SU-DHL-6 (cell line): ENCODE data around the gene HSPA4.

Experiments used
- EZH2phosphoT487 ChIP-seq: fragments of 200-600 bp; sonication (generic), shearing (Covaris generic); conservative IDR thresholded peaks from 2 replicates; pipeline ENCODE4 v1.6.1; 2018; ENCODE audit warnings: mild to moderate bottlenecking, antibody characterized with exemption, low read length, moderate library complexity, mixed read lengths
- TF ChIP-seq, protein P1 (sequence below): fragments of 200-600 bp; sonication (generic); IDR thresholded peaks from one replicate; pipeline ENCODE4 v1.5.1; 2017; ENCODE audit warnings: antibody characterized with exemption, mild to moderate bottlenecking, low read length, moderate library complexity; ENCODE audit not compliant: insufficient read depth, poor library complexity, severe bottlenecking

DNA sequence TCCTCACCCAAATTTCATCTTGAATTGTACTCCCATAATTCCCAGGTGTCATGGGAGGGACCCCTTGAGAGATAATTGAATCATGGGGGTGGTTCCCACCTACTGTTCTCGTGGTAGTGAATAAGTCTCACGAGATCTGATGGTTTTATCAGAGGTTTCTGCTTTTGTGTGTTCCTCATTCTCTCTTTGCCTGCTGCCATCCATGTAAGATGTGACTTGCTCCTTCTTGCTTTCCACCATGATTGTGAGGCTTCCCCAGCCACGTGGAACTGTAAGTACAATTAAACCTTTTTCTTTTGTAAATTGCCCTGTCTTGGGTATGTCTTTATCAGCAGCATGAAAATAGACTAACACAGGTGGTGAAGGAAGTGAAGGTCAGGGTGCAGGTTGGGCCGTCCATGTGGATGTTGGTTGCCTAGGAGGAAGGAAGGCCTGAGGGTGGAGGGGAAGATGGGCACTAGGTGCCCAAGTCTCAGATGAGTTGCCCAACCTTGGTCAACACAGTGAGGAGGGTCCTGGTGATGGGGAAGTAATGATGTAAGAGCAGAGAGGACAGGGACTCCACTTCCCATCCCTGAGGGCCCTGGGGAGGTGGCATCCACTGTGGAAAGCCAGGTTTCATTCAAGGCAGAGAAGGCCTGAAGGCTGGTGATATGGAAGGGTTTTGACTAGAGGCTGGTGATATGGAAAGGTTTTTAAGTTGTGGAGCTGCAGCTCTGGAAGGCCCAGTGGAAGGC lies 92.6 kb downstream of the HSPA4 start:
- TF ChIP-seq, protein P1, sequence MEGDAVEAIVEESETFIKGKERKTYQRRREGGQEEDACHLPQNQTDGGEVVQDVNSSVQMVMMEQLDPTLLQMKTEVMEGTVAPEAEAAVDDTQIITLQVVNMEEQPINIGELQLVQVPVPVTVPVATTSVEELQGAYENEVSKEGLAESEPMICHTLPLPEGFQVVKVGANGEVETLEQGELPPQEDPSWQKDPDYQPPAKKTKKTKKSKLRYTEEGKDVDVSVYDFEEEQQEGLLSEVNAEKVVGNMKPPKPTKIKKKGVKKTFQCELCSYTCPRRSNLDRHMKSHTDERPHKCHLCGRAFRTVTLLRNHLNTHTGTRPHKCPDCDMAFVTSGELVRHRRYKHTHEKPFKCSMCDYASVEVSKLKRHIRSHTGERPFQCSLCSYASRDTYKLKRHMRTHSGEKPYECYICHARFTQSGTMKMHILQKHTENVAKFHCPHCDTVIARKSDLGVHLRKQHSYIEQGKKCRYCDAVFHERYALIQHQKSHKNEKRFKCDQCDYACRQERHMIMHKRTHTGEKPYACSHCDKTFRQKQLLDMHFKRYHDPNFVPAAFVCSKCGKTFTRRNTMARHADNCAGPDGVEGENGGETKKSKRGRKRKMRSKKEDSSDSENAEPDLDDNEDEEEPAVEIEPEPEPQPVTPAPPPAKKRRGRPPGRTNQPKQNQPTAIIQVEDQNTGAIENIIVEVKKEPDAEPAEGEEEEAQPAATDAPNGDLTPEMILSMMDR: no peak
- TF ChIP-seq EZH2phosphoT487: no peak
